Activated CD4-positive, alpha-beta memory T cell treated with anti-CD3 and anti-CD28 coated beads for 36 hours (primary cell): Measurements from ENCODE around the gene GRID1. TPM values are rescaled to one million over a fixed set of nuclear protein-coding genes. Genes with fewer than 3 reads are reported as not detected.

Source experiments
- CTCF ChIA-PET: fragments of 350-600 bp; sonication (Branson Sonifier 250); formaldehyde crosslinking; loops from one replicate; lab custom pipeline; 2021; ENCODE audit warnings: antibody characterized with exemption, inconsistent platforms; lab: Charles Lee
- POLR2A ChIA-PET: fragments of 350-600 bp; sonication (Branson Sonifier 250); formaldehyde crosslinking; loops from one replicate; lab custom pipeline; 2021; ENCODE audit warnings: antibody characterized with exemption; lab: Charles Lee
- DNase-seq: peaks from one replicate; pipeline ENCODE4 v3.0.0-alpha.2; 2020
- H3K27ac Mint-ChIP-seq: one replicate; pipeline ENCODE4 v1.8.0; 2021; ENCODE audit warnings: mixed read lengths
- H3K27me3 Mint-ChIP-seq: one replicate; pipeline ENCODE4 v1.8.0; 2021; ENCODE audit warnings: mixed read lengths
- H3K36me3 Mint-ChIP-seq: one replicate; pipeline ENCODE4 v1.8.0; 2021; ENCODE audit warnings: mixed read lengths
- H3K4me1 Mint-ChIP-seq: one replicate; pipeline ENCODE4 v1.8.0; 2021; ENCODE audit warnings: low read depth, mixed read lengths
- H3K4me3 Mint-ChIP-seq: one replicate; pipeline ENCODE4 v1.8.0; 2021; ENCODE audit warnings: mild to moderate bottlenecking, mixed read lengths
- H3K9me3 Mint-ChIP-seq: one replicate; pipeline ENCODE4 v1.8.0; 2021; ENCODE audit warnings: mixed read lengths
- intact Hi-C: fragments of 100-400 bp; cut with micrococcal nuclease; formaldehyde crosslinking; loops from one replicate; pipeline ENCODE4 v1.15.1; 2023
- total RNA-seq, 2 experiments: library from RNA; stranded (reverse); gene quantifications; one replicate each; pipeline ENCODE4 v1.2.3, GENCODE V29; 2021

The GRID1 gene
- total RNA-seq, 2 experiments from 2014 or later, result not detected

DNA sequence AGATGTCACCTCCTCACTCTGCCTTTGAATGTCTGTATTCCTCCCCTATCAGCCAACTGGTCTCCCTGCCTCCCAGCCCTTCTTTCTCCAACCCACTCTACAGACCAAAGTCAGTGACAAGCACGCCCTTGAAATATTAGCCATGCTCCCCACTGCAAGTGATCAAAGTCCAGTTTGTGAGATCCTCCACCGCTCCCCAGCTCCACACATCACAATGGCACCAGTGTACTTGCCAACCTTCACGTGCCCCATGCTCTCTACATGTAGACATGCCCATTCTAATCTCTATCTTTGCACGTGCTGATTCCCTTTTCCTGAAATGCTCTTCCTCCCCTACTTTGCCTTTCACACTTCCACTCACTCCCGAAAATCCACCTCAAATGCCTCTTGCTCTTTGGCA lies 150.9 kb downstream of the GRID1 start:
- H3K9me3 Mint-ChIP-seq, result no peaks in the 10 kb centered on the region
- ChIA-PET CTCF (no interaction called here), POLR2A (no interaction called here)
- H3K27ac Mint-ChIP-seq, result no peak overlapping the region
- H3K27me3 Mint-ChIP-seq, result no peaks in the 10 kb centered on the region
- DNase-seq, result no peak
- no peak overlapping the region for H3K4me3 Mint-ChIP-seq
- no peaks in the 10 kb centered on the region for H3K4me1 Mint-ChIP-seq
- intact Hi-C loops, result no loop called here
- no peaks in the 10 kb centered on the region for H3K36me3 Mint-ChIP-seq

GRCh38 chr10:86215046-86215445 lies 151.5 kb downstream of the GRID1 start:
- Mint-ChIP-seq H3K27me3 (no peaks in the 10 kb centered on the region), H3K27ac (no peak overlapping the region), H3K4me3 (no peak overlapping the region), H3K9me3 (no peaks in the 10 kb centered on the region), H3K4me1 (no peaks in the 10 kb centered on the region), H3K36me3 (no peaks in the 10 kb centered on the region)
- intact Hi-C loops, result no loop called here
- CTCF ChIA-PET, result no interaction called here
- POLR2A ChIA-PET, result no interaction called here
- DNase-seq, result no peak

GRCh38 chr10:86213148-86213547 lies 153.4 kb downstream of the GRID1 start:
- no peaks in the 10 kb centered on the region for H3K36me3 Mint-ChIP-seq
- H3K9me3 Mint-ChIP-seq, result no peaks in the 10 kb centered on the region

DNA sequence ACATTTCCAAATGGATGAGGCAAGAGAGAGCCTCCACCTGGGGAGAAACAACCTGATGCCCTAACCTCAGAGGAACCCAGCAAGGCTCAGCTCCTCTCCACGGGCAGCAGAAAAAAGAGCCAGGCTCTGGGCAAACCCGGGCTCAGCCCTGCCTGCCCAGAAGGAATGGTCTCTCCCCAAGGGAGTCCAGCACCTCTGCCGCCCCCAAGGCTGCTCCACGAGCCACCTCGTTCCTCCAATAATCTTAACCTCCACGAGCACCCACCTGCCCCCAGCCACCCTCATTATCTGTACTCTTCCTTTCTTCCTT lies 154.2 kb downstream of the GRID1 start:
- Mint-ChIP-seq H3K4me1 (no peaks in the 10 kb centered on the region), H3K27ac (no peak overlapping the region), H3K4me3 (no peak overlapping the region), H3K27me3 (no peaks in the 10 kb centered on the region), H3K36me3 (no peaks in the 10 kb centered on the region), H3K9me3 (no peaks in the 10 kb centered on the region)
- ChIA-PET CTCF (no interaction called here), POLR2A (no interaction called here)
- intact Hi-C loops, result no loop called here
- no peak for DNase-seq

More at GRCh38 chr10:86213148-86213547, 153.4 kb downstream of the GRID1 start:
- no peaks in the 10 kb centered on the region for H3K4me1 Mint-ChIP-seq
- no peak overlapping the region for H3K27ac Mint-ChIP-seq
- no peak for DNase-seq
- H3K27me3 Mint-ChIP-seq, result no peaks in the 10 kb centered on the region
- H3K4me3 Mint-ChIP-seq, result no peak overlapping the region
- intact Hi-C loops, result no loop called here
- CTCF ChIA-PET, result no interaction called here
- POLR2A ChIA-PET, result no interaction called here

DNA sequence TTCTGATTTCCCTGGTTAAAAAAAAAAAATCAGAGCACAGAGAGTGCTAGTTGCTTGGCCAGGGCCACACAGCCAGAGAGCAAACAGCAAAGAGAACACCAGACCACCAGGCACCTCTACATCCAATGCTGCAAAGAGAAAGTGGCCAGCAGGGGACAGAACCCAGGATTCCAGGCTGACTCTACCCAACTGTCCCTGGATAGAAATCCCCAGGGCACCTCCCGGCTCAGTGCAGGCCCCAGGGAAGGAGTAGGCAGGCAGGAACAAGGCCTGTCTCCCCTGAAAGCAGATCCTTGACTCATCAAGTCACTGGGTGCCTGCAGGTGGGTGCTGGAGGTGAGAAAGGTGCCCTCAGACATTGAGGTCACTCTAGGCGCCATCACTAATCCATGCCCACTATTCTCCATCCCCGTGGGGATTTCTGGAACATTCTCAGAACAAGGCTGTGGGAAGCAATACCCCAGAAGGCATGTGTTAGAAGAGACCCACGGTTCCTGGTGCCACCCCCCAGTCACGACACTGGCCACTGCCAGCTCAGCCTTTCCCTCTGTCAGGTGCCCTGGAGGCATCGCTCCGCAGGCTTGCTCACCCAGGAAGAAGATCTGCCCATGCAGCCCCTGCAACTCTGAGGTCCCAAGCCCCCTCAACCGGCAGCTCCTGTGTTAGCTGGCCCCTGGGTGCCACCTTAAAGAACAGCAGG lies 154.8 kb downstream of the GRID1 start:
- Mint-ChIP-seq H3K27ac (no peak overlapping the region), H3K36me3 (no peaks in the 10 kb centered on the region), H3K4me1 (no peaks in the 10 kb centered on the region), H3K9me3 (no peaks in the 10 kb centered on the region), H3K27me3 (no peaks in the 10 kb centered on the region), H3K4me3 (no peak overlapping the region)
- CTCF ChIA-PET, result no interaction called here
- intact Hi-C loops, result no loop called here
- POLR2A ChIA-PET, result no interaction called here
- DNase-seq, result no peak

DNA sequence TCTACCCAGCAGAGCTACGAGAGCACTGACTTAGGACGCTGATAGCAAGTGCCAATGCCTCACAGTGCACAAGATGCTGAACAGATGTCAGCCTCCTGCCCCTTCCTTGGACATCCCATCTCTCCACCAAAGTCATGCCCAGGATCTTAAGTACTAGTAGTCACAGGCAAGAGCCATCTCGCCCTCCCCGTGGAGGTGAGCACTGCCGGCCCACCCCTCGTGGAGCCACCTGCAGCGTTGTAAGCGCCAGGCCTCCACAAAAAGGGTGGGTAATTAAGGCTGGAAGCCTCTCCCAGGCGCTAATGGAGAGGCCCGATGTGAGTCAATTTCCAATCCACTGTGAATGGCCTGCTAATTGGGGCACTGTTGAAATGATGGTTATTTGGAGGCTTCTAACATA lies 156.2 kb downstream of the GRID1 start:
- CTCF ChIA-PET, result no interaction called here
- Mint-ChIP-seq H3K4me3 (no peak overlapping the region), H3K27me3 (no peaks in the 10 kb centered on the region), H3K27ac (no peak overlapping the region), H3K36me3 (no peaks in the 10 kb centered on the region), H3K4me1 (no peaks in the 10 kb centered on the region), H3K9me3 (no peaks in the 10 kb centered on the region)
- intact Hi-C loops, result no loop called here
- no peak for DNase-seq
- POLR2A ChIA-PET, result no interaction called here

- intact Hi-C loops, result no loop called here
- Mint-ChIP-seq H3K9me3 (no peaks in the 10 kb centered on the region), H3K27ac (no peak overlapping the region), H3K4me1 (no peaks in the 10 kb centered on the region), H3K36me3 (no peaks in the 10 kb centered on the region), H3K27me3 (no peaks in the 10 kb centered on the region), H3K4me3 (no peak overlapping the region)
- ChIA-PET CTCF (no interaction called here), POLR2A (no interaction called here)
- no peak for DNase-seq
Measured at GRCh38 chr10:86209726-86210125, 156.9 kb downstream of the GRID1 start.

GRCh38 chr10:86207226-86207625 lies 159.4 kb downstream of the GRID1 start:
- Mint-ChIP-seq H3K4me3 (no peak overlapping the region), H3K9me3 (no peaks in the 10 kb centered on the region), H3K36me3 (no peaks in the 10 kb centered on the region), H3K27ac (no peak overlapping the region), H3K4me1 (no peaks in the 10 kb centered on the region), H3K27me3 (peaks cover 2% of the 10 kb centered on the region)
- POLR2A ChIA-PET, result no interaction called here
- no peak for DNase-seq
- intact Hi-C loops, result no loop called here
- CTCF ChIA-PET, result no interaction called here

GRCh38 chr10:86206240-86206579 lies 160.4 kb downstream of the GRID1 start:
- H3K4me1 Mint-ChIP-seq, result no peaks in the 10 kb centered on the region
- H3K27me3 Mint-ChIP-seq, result peaks cover 2% of the 10 kb centered on the region
- ChIA-PET CTCF (no interaction called here), POLR2A (no interaction called here)
- H3K27ac Mint-ChIP-seq, result no peak overlapping the region
- no peaks in the 10 kb centered on the region for H3K36me3 Mint-ChIP-seq
- intact Hi-C loops, result no loop called here
- no peak for DNase-seq
- no peaks in the 10 kb centered on the region for H3K9me3 Mint-ChIP-seq
- H3K4me3 Mint-ChIP-seq, result no peak overlapping the region

GRCh38 chr10:86205306-86206239 lies 161.0 kb downstream of the GRID1 start:
- no peaks in the 10 kb centered on the region for H3K4me1 Mint-ChIP-seq
- ChIA-PET CTCF (no interaction called here), POLR2A (no interaction called here)
- H3K27ac Mint-ChIP-seq, result no peak overlapping the region
- intact Hi-C loops, result no loop called here
- no peaks in the 10 kb centered on the region for H3K9me3 Mint-ChIP-seq
- no peaks in the 10 kb centered on the region for H3K36me3 Mint-ChIP-seq
- H3K4me3 Mint-ChIP-seq, result no peak overlapping the region
- no peak for DNase-seq
- peaks cover 2% of the 10 kb centered on the region for H3K27me3 Mint-ChIP-seq

GRCh38 chr10:86204421-86205305 lies 161.9 kb downstream of the GRID1 start:
- CTCF ChIA-PET, result no interaction called here
- H3K4me3 Mint-ChIP-seq, result no peak overlapping the region
- intact Hi-C loops, result no loop called here
- DNase-seq, result no peak
- H3K9me3 Mint-ChIP-seq, result no peaks in the 10 kb centered on the region
- H3K27ac Mint-ChIP-seq, result no peak overlapping the region
- peaks cover 4% of the 10 kb centered on the region for H3K27me3 Mint-ChIP-seq
- H3K4me1 Mint-ChIP-seq, result no peaks in the 10 kb centered on the region
- no peaks in the 10 kb centered on the region for H3K36me3 Mint-ChIP-seq
- POLR2A ChIA-PET, result no interaction called here

- ChIA-PET CTCF (no interaction called here), POLR2A (no interaction called here)
- Mint-ChIP-seq H3K27ac (no peak overlapping the region), H3K4me3 (no peak overlapping the region), H3K4me1 (no peaks in the 10 kb centered on the region), H3K36me3 (no peaks in the 10 kb centered on the region), H3K27me3 (peaks cover 4% of the 10 kb centered on the region), H3K9me3 (no peaks in the 10 kb centered on the region)
- intact Hi-C loops, result no loop called here
- peak; percentile 27 for DNase-seq
Measured at GRCh38 chr10:86203162-86203905, 163.3 kb downstream of the GRID1 start.
